ENCODE data around the gene SPAG17. TPM values are rescaled to one million over a fixed set of nuclear protein-coding genes. Genes with fewer than 3 reads are reported as not detected.

The SPAG17 gene
- total and polyA plus RNA-seq, 2 experiments from 2014 or later, result 0.42 to 1.2 TPM

- Histone ChIP-seq H3K27me3 (no peaks in the 10 kb centered on the region), H3K4me3 (no peak overlapping the region), H3K4me1 (ENCODE audit: low read depth) (no peaks in the 10 kb centered on the region), H3K27ac (no peak overlapping the region), H3K9me3 (ENCODE audit: low read depth) (no peaks in the 10 kb centered on the region), H3K36me3 (no peaks in the 10 kb centered on the region)
- DNase-seq (ENCODE audit: low read depth in 1 of 2, low spot score in 1 of 2), result no peak
- no peak for TF ChIP-seq CTCF (IDR thresholded peaks at IDR 0.05; ENCODE audit: low read depth, low read length)
These were observed 5.5 kb upstream of the SPAG17 start for GRCh38 chr1:118190561-118190960.

GRCh38 chr1:118189564-118189963 lies 4.5 kb upstream of the SPAG17 start:
- H3K27ac ChIP-seq, result no peak overlapping the region
- DNase-seq (ENCODE audit: low read depth in 1 of 2, low spot score in 1 of 2), result no peak
- H3K4me1 ChIP-seq (ENCODE audit: low read depth), result no peaks in the 10 kb centered on the region
- H3K4me3 ChIP-seq, result no peak overlapping the region
- TF ChIP-seq CTCF (IDR thresholded peaks at IDR 0.05; ENCODE audit: low read depth, low read length), result no peak
- H3K9me3 ChIP-seq (ENCODE audit: low read depth), result no peaks in the 10 kb centered on the region
- no peaks in the 10 kb centered on the region for H3K27me3 ChIP-seq
- no peaks in the 10 kb centered on the region for H3K36me3 ChIP-seq

- DNase-seq (ENCODE audit: low read depth in 1 of 2, low spot score in 1 of 2), result no peak
- no peak overlapping the region for H3K4me3 ChIP-seq
- TF ChIP-seq CTCF (IDR thresholded peaks at IDR 0.05; ENCODE audit: low read depth, low read length), result no peak
- no peaks in the 10 kb centered on the region for H3K36me3 ChIP-seq
- H3K9me3 ChIP-seq (ENCODE audit: low read depth), result no peaks in the 10 kb centered on the region
- no peak overlapping the region for H3K27ac ChIP-seq
- H3K4me1 ChIP-seq (ENCODE audit: low read depth), result no peaks in the 10 kb centered on the region
- no peaks in the 10 kb centered on the region for H3K27me3 ChIP-seq
These were observed 3.4 kb upstream of the SPAG17 start for GRCh38 chr1:118188411-118188810.

- TF ChIP-seq CTCF (IDR thresholded peaks at IDR 0.05; ENCODE audit: low read depth, low read length), result no peak
- Histone ChIP-seq H3K36me3 (no peaks in the 10 kb centered on the region), H3K27me3 (no peaks in the 10 kb centered on the region), H3K27ac (no peak overlapping the region), H3K4me1 (ENCODE audit: low read depth) (no peaks in the 10 kb centered on the region), H3K9me3 (ENCODE audit: low read depth) (no peaks in the 10 kb centered on the region), H3K4me3 (no peak overlapping the region)
- no peak for DNase-seq (ENCODE audit: low read depth in 1 of 2, low spot score in 1 of 2)
These were observed 998 bp upstream of the SPAG17 start for GRCh38 chr1:118186026-118186425.

- H3K36me3 ChIP-seq, result no peaks in the 10 kb centered on the region
- no peak for TF ChIP-seq CTCF (IDR thresholded peaks at IDR 0.05; ENCODE audit: low read depth, low read length)
- no peak for DNase-seq (ENCODE audit: low read depth in 1 of 2, low spot score in 1 of 2)
- no peaks in the 10 kb centered on the region for H3K27me3 ChIP-seq
- peak overlapping the region; percentile 40 for H3K4me3 ChIP-seq
- H3K27ac ChIP-seq, result no peak overlapping the region
- H3K9me3 ChIP-seq (ENCODE audit: low read depth), result no peaks in the 10 kb centered on the region
- H3K4me1 ChIP-seq (ENCODE audit: low read depth), result no peaks in the 10 kb centered on the region
These were observed 317 bp downstream of the SPAG17 start for GRCh38 chr1:118184739-118185083.

DNA sequence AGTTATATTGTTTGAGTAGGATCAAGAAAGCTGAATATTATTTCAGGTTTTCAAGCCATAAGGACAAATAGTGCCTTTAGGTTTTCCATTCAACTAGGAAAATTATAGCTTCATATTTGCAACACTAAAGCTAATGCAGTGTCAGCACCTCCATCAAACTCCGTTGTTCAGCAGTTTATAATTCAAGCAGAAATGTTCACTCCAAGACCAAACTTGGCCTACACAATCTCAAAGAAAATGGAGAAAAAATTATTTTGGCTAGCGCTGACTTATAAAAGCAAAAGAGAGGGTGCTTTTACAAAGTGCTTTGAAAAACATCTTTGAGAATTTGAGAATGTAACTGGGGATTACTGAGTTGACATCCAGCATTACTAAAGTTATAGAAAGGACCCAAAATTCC lies 1.4 kb downstream of the SPAG17 start:
- Histone ChIP-seq H3K27ac (no peak overlapping the region), H3K9me3 (ENCODE audit: low read depth) (no peaks in the 10 kb centered on the region), H3K36me3 (no peaks in the 10 kb centered on the region), H3K4me1 (ENCODE audit: low read depth) (no peaks in the 10 kb centered on the region), H3K27me3 (no peaks in the 10 kb centered on the region), H3K4me3 (no peak overlapping the region)
- DNase-seq (ENCODE audit: low read depth in 1 of 2, low spot score in 1 of 2), result no peak
- no peak for TF ChIP-seq CTCF (IDR thresholded peaks at IDR 0.05; ENCODE audit: low read depth, low read length)
